A673 (cell line): ENCODE measurements around the gene CHERP.

Experiments
- EZH2 ChIP-seq: fragments of 200-600 bp; sonication (generic); IDR thresholded peaks from 2 replicates; pipeline ENCODE4 v1.6.1; 2017; ENCODE audit warnings: borderline replicate concordance, low read depth, mild to moderate bottlenecking, mixed read lengths, antibody characterized with exemption, low read length; ENCODE audit not compliant: poor library complexity, severe bottlenecking
- TF ChIP-seq, protein P1 (sequence below): fragments of 300-800, 200-600 bp; sonication (generic); conservative IDR thresholded peaks from 2 replicates; pipeline ENCODE4 v1.5.1; 2017; ENCODE audit warnings: low read depth, mild to moderate bottlenecking, antibody characterized with exemption, low read length, moderate library complexity, mixed read lengths

DNA sequence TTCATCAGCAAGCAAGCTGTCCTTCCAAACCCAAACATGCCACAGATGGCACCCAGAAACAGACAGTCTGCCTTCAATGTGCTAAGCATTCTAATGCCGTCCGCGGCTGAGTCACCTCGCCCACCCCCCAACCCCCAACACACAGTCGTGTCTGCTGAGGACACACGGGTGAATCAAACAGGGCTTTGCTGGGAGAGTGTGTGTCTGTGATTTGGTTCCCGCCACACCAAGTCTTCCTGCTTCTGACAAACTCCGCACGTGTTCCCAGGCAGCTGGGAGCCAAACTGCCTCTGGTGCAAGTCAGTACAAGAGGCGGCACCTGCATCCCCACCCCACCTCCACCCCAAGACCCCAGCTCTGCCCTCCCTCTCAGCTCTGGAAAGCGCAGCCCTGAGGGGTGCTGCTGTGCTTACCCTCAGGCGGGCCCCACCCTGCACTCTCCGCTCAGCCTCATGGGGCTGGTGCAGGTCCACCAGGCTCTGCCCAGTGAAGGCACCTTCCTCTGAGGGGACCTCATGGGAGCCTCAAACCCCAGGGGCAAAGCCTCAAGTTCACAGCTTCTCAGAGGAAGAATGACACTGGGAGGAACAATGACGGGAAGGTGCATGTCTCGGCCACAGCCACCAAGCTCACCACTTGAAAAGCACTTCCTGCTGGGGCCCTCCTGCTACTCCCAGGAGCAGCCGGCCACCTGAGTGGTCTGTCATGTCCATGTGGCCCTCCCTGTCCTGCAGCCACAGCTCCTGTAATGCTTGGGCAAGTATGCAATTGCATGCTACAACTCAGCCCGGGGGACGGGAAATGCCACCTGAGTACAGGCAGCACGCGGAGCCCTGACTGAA is 45.0 kb upstream of the CHERP start:
- TF ChIP-seq, protein P1, sequence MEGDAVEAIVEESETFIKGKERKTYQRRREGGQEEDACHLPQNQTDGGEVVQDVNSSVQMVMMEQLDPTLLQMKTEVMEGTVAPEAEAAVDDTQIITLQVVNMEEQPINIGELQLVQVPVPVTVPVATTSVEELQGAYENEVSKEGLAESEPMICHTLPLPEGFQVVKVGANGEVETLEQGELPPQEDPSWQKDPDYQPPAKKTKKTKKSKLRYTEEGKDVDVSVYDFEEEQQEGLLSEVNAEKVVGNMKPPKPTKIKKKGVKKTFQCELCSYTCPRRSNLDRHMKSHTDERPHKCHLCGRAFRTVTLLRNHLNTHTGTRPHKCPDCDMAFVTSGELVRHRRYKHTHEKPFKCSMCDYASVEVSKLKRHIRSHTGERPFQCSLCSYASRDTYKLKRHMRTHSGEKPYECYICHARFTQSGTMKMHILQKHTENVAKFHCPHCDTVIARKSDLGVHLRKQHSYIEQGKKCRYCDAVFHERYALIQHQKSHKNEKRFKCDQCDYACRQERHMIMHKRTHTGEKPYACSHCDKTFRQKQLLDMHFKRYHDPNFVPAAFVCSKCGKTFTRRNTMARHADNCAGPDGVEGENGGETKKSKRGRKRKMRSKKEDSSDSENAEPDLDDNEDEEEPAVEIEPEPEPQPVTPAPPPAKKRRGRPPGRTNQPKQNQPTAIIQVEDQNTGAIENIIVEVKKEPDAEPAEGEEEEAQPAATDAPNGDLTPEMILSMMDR = no peak
- no peak for TF ChIP-seq EZH2
